HG03159 (cell line): ENCODE data around the gene ACYP2.
A peak's percentile ranks its signal among the peaks of the same experiment; 100 is the strongest.
"Not testable (repeated sequence)": the region's sequence is repeated elsewhere in the genome, so short reads cannot be mapped to it uniquely, and the experiment has no call there.

ENCODE experiments used
- ATAC-seq: cut with Tn5 transposase; IDR thresholded peaks from one replicate; pipeline ENCODE4 v1.9.1; 2021; ENCODE audit warnings: mild to moderate bottlenecking, moderate library complexity; ENCODE audit not compliant: unreplicated experiment

The ACYP2 gene

GRCh38 chr2:54262015-54262765, 146.8 kb downstream of the ACYP2 start:
- ATAC-seq = no peak

GRCh38 chr2:54265081-54265480, 149.7 kb downstream of the ACYP2 start:
- not testable (repeated sequence) for ATAC-seq

GRCh38 chr2:54267577-54267976, 152.2 kb downstream of the ACYP2 start:
- ATAC-seq = no peak

GRCh38 chr2:54271189-54271588, 155.8 kb downstream of the ACYP2 start:
- no peak for ATAC-seq

- ATAC-seq = peak; percentile 94
Measured at GRCh38 chr2:54271843-54272627, 156.6 kb downstream of the ACYP2 start.

GRCh38 chr2:54274781-54275242, 159.4 kb downstream of the ACYP2 start:
- no peak for ATAC-seq

- ATAC-seq = no peak
Measured at GRCh38 chr2:54275541-54275940, 160.1 kb downstream of the ACYP2 start.

- ATAC-seq = no peak
Measured at GRCh38 chr2:54279385-54279784, 164.0 kb downstream of the ACYP2 start.

GRCh38 chr2:54284826-54285225, 169.4 kb downstream of the ACYP2 start:
- ATAC-seq = no peak

GRCh38 chr2:54285451-54285850, 170.0 kb downstream of the ACYP2 start:
- no peak for ATAC-seq

- no peak for ATAC-seq
Measured at GRCh38 chr2:54287532-54287931, 172.1 kb downstream of the ACYP2 start.

GRCh38 chr2:54289917-54290316, 174.5 kb downstream of the ACYP2 start:
- no peak for ATAC-seq

GRCh38 chr2:54290356-54291025, 175.1 kb downstream of the ACYP2 start:
- no peak for ATAC-seq

- ATAC-seq = not testable (repeated sequence)
Measured at GRCh38 chr2:54294665-54295064, 179.2 kb downstream of the ACYP2 start.

- ATAC-seq = no peak
Measured at GRCh38 chr2:54295911-54296310, 180.5 kb downstream of the ACYP2 start.

- ATAC-seq = no peak
Measured at GRCh38 chr2:54298514-54298913, 183.1 kb downstream of the ACYP2 start.

- ATAC-seq = no peak
Measured at GRCh38 chr2:54303631-54304030, 188.2 kb downstream of the ACYP2 start.

GRCh38 chr2:54306556-54306955, 191.1 kb downstream of the ACYP2 start:
- ATAC-seq = no peak

GRCh38 chr2:54308186-54308585, 192.8 kb downstream of the ACYP2 start:
- ATAC-seq = no peak

- no peak for ATAC-seq
Measured at GRCh38 chr2:54308782-54309181, 193.4 kb downstream of the ACYP2 start.

GRCh38 chr2:54310311-54310710, 194.9 kb downstream of the ACYP2 start:
- no peak for ATAC-seq

- no peak for ATAC-seq
Measured at GRCh38 chr2:54310961-54311360, 195.5 kb downstream of the ACYP2 start.
